H9 (cell line): Measurements from ENCODE around the gene ADAMTS2. TPM values are rescaled to one million over a fixed set of nuclear protein-coding genes. Genes with fewer than 3 reads are reported as not detected.

ENCODE experiments used
- DNase-seq: peaks from one replicate; pipeline ENCODE4 v3.0.0-alpha.2; 2017
- H2AFZ ChIP-seq: one replicate; pipeline ENCODE4 v1.6.1; 2013; ENCODE audit warnings: mild to moderate bottlenecking, low read length, control low read depth, moderate library complexity
- H2AK5ac ChIP-seq: 2 replicates; pipeline ENCODE4 v1.6.1; 2013; ENCODE audit warnings: low read length, control low read depth, mixed read lengths; ENCODE audit not compliant: insufficient read length
- H2BK120ac ChIP-seq: one replicate; pipeline ENCODE4 v1.6.1; 2013; ENCODE audit warnings: low read depth, mild to moderate bottlenecking, low read length, control low read depth, inconsistent platforms; ENCODE audit not compliant: poor library complexity, severe bottlenecking
- H2BK12ac ChIP-seq: 2 replicates; pipeline ENCODE4 v1.6.1; 2013; ENCODE audit warnings: low read length, control low read depth, mixed read lengths, low read depth; ENCODE audit not compliant: insufficient read length
- H2BK15ac ChIP-seq: 2 replicates; pipeline ENCODE4 v1.6.1; 2013; ENCODE audit warnings: low read depth, low read length, control low read depth
- H2BK20ac ChIP-seq: one replicate; pipeline ENCODE4 v1.6.1; 2013; ENCODE audit warnings: low read depth, mild to moderate bottlenecking, low read length, control low read depth, inconsistent platforms; ENCODE audit not compliant: poor library complexity, severe bottlenecking
- H2BK5ac ChIP-seq: 2 replicates; pipeline ENCODE4 v1.6.1; 2013; ENCODE audit warnings: low read length, control low read depth, mixed read lengths; ENCODE audit not compliant: insufficient read length
- H3K14ac ChIP-seq: 2 replicates; pipeline ENCODE4 v1.6.1; 2013; ENCODE audit warnings: low read length, control low read depth; ENCODE audit not compliant: insufficient read depth
- H3K18ac ChIP-seq: 2 replicates; pipeline ENCODE4 v1.6.1; 2013; ENCODE audit warnings: low read depth, mild to moderate bottlenecking, mixed read lengths, low read length, control low read depth; ENCODE audit not compliant: insufficient read length
- H3K23ac ChIP-seq: 2 replicates; pipeline ENCODE4 v1.6.1; 2013; ENCODE audit warnings: low read length, control low read depth, mixed read lengths, low read depth; ENCODE audit not compliant: insufficient read length
- H3K23me2 ChIP-seq: 2 replicates; pipeline ENCODE4 v1.6.1; 2013; ENCODE audit warnings: low read depth, mild to moderate bottlenecking, mixed read lengths, low read length, control low read depth; ENCODE audit not compliant: insufficient read length, poor library complexity, severe bottlenecking
- H3K27ac ChIP-seq: 2 replicates; pipeline ENCODE4 v1.5.1; 2013; ENCODE audit warnings: low read length, control low read depth, mixed read lengths, low read depth; ENCODE audit not compliant: insufficient read length
- H3K27me3 ChIP-seq: 2 replicates; pipeline ENCODE4 v1.6.1; 2013; ENCODE audit warnings: low read length, control low read depth, inconsistent platforms; ENCODE audit not compliant: insufficient read depth
- H3K4ac ChIP-seq: 2 replicates; pipeline ENCODE4 v1.6.1; 2013; ENCODE audit warnings: low read depth, mild to moderate bottlenecking, control low read depth, inconsistent platforms, low read length, moderate library complexity
- H3K4me1 ChIP-seq: 2 replicates; pipeline ENCODE4 v1.6.1; 2013; ENCODE audit warnings: low read length, control low read depth, inconsistent platforms; ENCODE audit not compliant: insufficient read depth
- H3K4me2 ChIP-seq: 2 replicates; pipeline ENCODE4 v1.6.1; 2013; ENCODE audit warnings: low read length, control low read depth, mixed read lengths; ENCODE audit not compliant: insufficient read length, insufficient read depth
- H3K56ac ChIP-seq: 2 replicates; pipeline ENCODE4 v1.6.1; 2013; ENCODE audit warnings: low read depth, mild to moderate bottlenecking, mixed read lengths, low read length, control low read depth; ENCODE audit not compliant: insufficient read length
- H3K79me1 ChIP-seq: 2 replicates; pipeline ENCODE4 v1.6.1; 2013; ENCODE audit warnings: low read depth, mild to moderate bottlenecking, moderate library complexity, low read length, control low read depth, inconsistent platforms; ENCODE audit not compliant: insufficient read depth, poor library complexity, severe bottlenecking
- H3K79me2 ChIP-seq: 2 replicates; pipeline ENCODE4 v1.6.1; 2013; ENCODE audit warnings: low read length, control low read depth, inconsistent platforms; ENCODE audit not compliant: insufficient read depth
- H3K9ac ChIP-seq: 2 replicates; pipeline ENCODE4 v1.6.1; 2013; ENCODE audit warnings: low read length, control low read depth, mixed read lengths; ENCODE audit not compliant: insufficient read length; ENCODE audit errors: extremely low read depth
- H3K9me3 ChIP-seq: one replicate; pipeline ENCODE4 v1.6.1; 2013; ENCODE audit warnings: low read depth, low read length, inconsistent platforms; ENCODE audit not compliant: control insufficient read depth
- H3T11ph ChIP-seq: one replicate; pipeline ENCODE4 v1.6.1; 2013; ENCODE audit warnings: mild to moderate bottlenecking, low read length, control low read depth, inconsistent platforms
- H4K20me1 ChIP-seq: one replicate; pipeline ENCODE4 v1.6.1; 2013; ENCODE audit not compliant: control insufficient read depth, insufficient read length, insufficient read depth
- H4K5ac ChIP-seq: 2 replicates; pipeline ENCODE4 v1.6.1; 2013; ENCODE audit warnings: low read depth, mild to moderate bottlenecking, mixed read lengths, low read length, control low read depth; ENCODE audit not compliant: insufficient read length
- H4K8ac ChIP-seq: replicated peaks from 2 replicates; pipeline ENCODE4 v1.6.1; 2013; ENCODE audit warnings: low read length, control low read depth, mixed read lengths, low read depth; ENCODE audit not compliant: insufficient read length
- H4K91ac ChIP-seq: 2 replicates; pipeline ENCODE4 v1.6.1; 2013; ENCODE audit warnings: low read depth, mild to moderate bottlenecking, moderate library complexity, mixed read lengths, low read length, control low read depth; ENCODE audit not compliant: insufficient read length
- H3K27ac Mint-ChIP-seq, 3 experiments: 2 replicates in 2 of 3; 3 replicates in 1 of 3; pipeline ENCODE4 v1.8.0; 2020 to 2021; ENCODE audit warnings: mixed read lengths in 3 of 3, mild to moderate bottlenecking in 1 of 3, moderate library complexity in 1 of 3
- H3K27me3 Mint-ChIP-seq: 2 replicates; pipeline ENCODE4 v1.8.0; 2021; ENCODE audit warnings: low read depth, mild to moderate bottlenecking, moderate library complexity, mixed read lengths
- H3K36me3 Mint-ChIP-seq, 3 experiments: 2 replicates in 2 of 3; 3 replicates in 1 of 3; pipeline ENCODE4 v1.8.0; 2020 to 2021; ENCODE audit warnings: low read depth in 3 of 3, mixed read lengths in 3 of 3; ENCODE audit not compliant: insufficient read depth in 1 of 3
- H3K4me1 Mint-ChIP-seq, 2 experiments: 2 replicates each; pipeline ENCODE4 v1.8.0; 2020; ENCODE audit warnings: mixed read lengths in 2 of 2
- H3K4me3 Mint-ChIP-seq, 2 experiments: 2 replicates in 1 of 2; 3 replicates in 1 of 2; pipeline ENCODE4 v1.8.0; 2020 to 2021; ENCODE audit warnings: mild to moderate bottlenecking in 2 of 2, mixed read lengths in 2 of 2, moderate library complexity in 1 of 2
- H3K9me3 Mint-ChIP-seq, 2 experiments: 2 replicates in 1 of 2; 3 replicates in 1 of 2; pipeline ENCODE4 v1.8.0; 2020; ENCODE audit warnings: mild to moderate bottlenecking in 2 of 2, mixed read lengths in 2 of 2, moderate library complexity in 1 of 2
- CTCF ChIP-seq: fragments of 200-600 bp; sonication (generic); conservative IDR thresholded peaks from 3 replicates; pipeline ENCODE4 v1.8.0; 2021; ENCODE audit warnings: antibody characterized with exemption, mild to moderate bottlenecking
- WGBS: extraction: QIAGEN DNeasy Blood & Tissue Kit; methylation state at CpG from one replicate; pipeline ENCODE4 v1.1.7; 2013; ENCODE audit warnings: missing lambda C conversion rate, low lambda C conversion rate, mixed read lengths; ENCODE audit not compliant: insufficient read length; ENCODE audit errors: extremely low coverage; 5-methylcytosine and 5-hydroxymethylcytosine counted together
- total RNA-seq: library from RNA; stranded (reverse); gene quantifications from 2 replicates; pipeline ENCODE4 v1.2.1, GENCODE V29; 2021

Gene ADAMTS2
- total RNA-seq, 1 experiment from 2014 or later: 5.4 TPM

DNA sequence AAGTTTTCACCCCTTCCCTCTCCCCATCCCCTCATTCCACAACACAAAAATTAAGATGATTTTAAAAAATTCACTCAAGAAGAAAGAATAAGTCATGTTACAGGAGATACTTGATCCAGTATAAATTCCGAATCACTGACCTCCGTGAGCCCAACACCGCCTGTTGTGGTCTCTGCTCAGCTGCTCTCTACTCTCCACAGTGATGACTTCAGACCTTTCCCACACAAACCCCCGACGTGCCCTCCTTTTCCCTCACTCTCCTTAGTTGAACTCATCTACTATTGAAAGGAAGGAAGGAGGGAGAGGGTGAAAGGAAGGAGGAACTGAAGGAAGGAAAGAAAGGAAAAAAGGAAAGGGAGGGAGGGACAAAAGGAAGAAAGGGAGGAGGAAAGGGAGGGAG, 230.0 kb downstream of the ADAMTS2 start:
- H2AFZ ChIP-seq: no peak overlapping the region
- no CpG with 5 or more reads among the region's 5 CpGs for WGBS

More for the DNA sequence above, 230.0 kb downstream of the ADAMTS2 start:
- Histone ChIP-seq H4K91ac (no peak overlapping the region), H3K4ac (no peak overlapping the region), H3K79me1 (no peaks in the 10 kb centered on the region), H2BK12ac (no peak overlapping the region), H3K23ac (no peak overlapping the region), H3K27ac (no peak overlapping the region), H3K14ac (no peak overlapping the region), H3K23me2 (no peaks in the 10 kb centered on the region), H2AK5ac (no peak overlapping the region), H3K4me1 (no peaks in the 10 kb centered on the region), H4K8ac (no peak overlapping the region), H4K5ac (no peak overlapping the region), H2BK5ac (no peak overlapping the region), H3K56ac (no peak overlapping the region), H3T11ph (no peak overlapping the region), H3K27me3 (no peaks in the 10 kb centered on the region), H3K4me2 (no peak overlapping the region), H3K9me3 (peaks cover 24% of the 10 kb centered on the region), H3K18ac (no peak overlapping the region), H3K9ac (no peak overlapping the region), H2BK120ac (no peak overlapping the region), H2BK15ac (no peak overlapping the region), H3K79me2 (no peaks in the 10 kb centered on the region), H2BK20ac (no peak overlapping the region), H4K20me1 (no peaks in the 10 kb centered on the region)
- H3K9me3 Mint-ChIP-seq: peaks cover 87 to 91% of the 10 kb centered on the region in 2 experiments
- H3K27ac Mint-ChIP-seq: no peak overlapping the region
- no peak overlapping the region; a peak in 1 of 5 replicates for H3K4me3 Mint-ChIP-seq
- peaks cover 7 to 18% (median 13%) of the 10 kb centered on the region in 3 experiments for H3K36me3 Mint-ChIP-seq
- no peak for DNase-seq
- H3K27me3 Mint-ChIP-seq: peaks cover 19% of the 10 kb centered on the region
- H3K4me1 Mint-ChIP-seq: no peaks in the 10 kb centered on the region
- no peak for TF ChIP-seq CTCF
